Esophagus muscularis mucosa (tissue), 4 donors: ENCODE data around the gene ZNF77.

ENCODE experiments used
- EP300 ChIP-seq: sonication (generic); formaldehyde crosslinking; IDR thresholded peaks from one replicate; pipeline ENCODE4 v1.6.1; 2017; ENCODE audit warnings: antibody characterized with exemption
- POLR2A ChIP-seq: fragments of 450-650 bp; IDR thresholded peaks from one replicate; pipeline ENCODE4 v1.6.1; 2017; ENCODE audit warnings: antibody characterized with exemption, moderate library complexity, mild to moderate bottlenecking, low read depth
- POLR2AphosphoS5 ChIP-seq, 2 donors: sonication (generic); formaldehyde crosslinking; IDR thresholded peaks; one replicate each; pipeline ENCODE4 v1.6.1; 2017; ENCODE audit warnings: antibody characterized with exemption in 2 of 2
- TF ChIP-seq, protein P1 (sequence below), 3 experiments: fragments of 200-600 bp in 2 of 3; fragments of 450-650 bp in 1 of 3; sonication (generic) in 2 of 3; IDR thresholded peaks; one replicate each; pipeline ENCODE4 v1.5.1; 2017 to 2019; ENCODE audit warnings: antibody characterized with exemption in 3 of 3, mild to moderate bottlenecking in 2 of 3, moderate library complexity in 1 of 3

DNA sequence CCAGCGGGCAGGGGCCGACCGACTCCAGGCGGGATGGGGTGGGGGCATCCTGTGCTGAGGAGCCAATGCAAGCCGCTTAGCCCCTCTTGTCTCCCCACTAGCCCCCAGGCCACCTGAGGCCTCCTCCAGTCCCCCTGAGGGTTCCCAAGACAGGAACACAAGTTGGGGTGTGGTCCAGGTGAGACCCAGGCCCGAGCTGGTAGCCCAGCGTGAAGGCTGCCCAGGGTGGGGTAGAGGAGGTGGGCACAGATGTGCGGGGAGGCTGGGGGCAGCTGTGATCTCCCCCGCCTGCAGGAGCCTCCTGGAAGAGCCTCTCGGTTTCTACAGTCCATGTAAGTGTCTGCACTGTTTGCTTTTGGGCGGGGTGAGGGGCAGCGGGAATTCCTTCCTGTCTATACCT is 43.0 kb upstream of the ZNF77 start:
- TF ChIP-seq, protein P1, sequence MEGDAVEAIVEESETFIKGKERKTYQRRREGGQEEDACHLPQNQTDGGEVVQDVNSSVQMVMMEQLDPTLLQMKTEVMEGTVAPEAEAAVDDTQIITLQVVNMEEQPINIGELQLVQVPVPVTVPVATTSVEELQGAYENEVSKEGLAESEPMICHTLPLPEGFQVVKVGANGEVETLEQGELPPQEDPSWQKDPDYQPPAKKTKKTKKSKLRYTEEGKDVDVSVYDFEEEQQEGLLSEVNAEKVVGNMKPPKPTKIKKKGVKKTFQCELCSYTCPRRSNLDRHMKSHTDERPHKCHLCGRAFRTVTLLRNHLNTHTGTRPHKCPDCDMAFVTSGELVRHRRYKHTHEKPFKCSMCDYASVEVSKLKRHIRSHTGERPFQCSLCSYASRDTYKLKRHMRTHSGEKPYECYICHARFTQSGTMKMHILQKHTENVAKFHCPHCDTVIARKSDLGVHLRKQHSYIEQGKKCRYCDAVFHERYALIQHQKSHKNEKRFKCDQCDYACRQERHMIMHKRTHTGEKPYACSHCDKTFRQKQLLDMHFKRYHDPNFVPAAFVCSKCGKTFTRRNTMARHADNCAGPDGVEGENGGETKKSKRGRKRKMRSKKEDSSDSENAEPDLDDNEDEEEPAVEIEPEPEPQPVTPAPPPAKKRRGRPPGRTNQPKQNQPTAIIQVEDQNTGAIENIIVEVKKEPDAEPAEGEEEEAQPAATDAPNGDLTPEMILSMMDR (IDR thresholded peaks at IDR 0.05) = no peak
- TF ChIP-seq POLR2A = no peak
- no peak for TF ChIP-seq POLR2AphosphoS5 (IDR thresholded peaks at IDR 0.05)
- no peak for TF ChIP-seq EP300
